HG02610 (cell line): ENCODE measurements around the gene RNF26.

ENCODE experiments used
- ATAC-seq: cut with Tn5 transposase; IDR thresholded peaks from one replicate; pipeline ENCODE4 v1.9.1; 2021; ENCODE audit warnings: mild to moderate bottlenecking, moderate library complexity; ENCODE audit not compliant: unreplicated experiment

RNF26 gene

GRCh38 chr11:119347940-119348605 is 13.7 kb downstream of the RNF26 start:
- no peak for ATAC-seq

- no peak for ATAC-seq
Measured at GRCh38 chr11:119350302-119350701, 16.0 kb downstream of the RNF26 start.

- no peak for ATAC-seq
Measured at GRCh38 chr11:119351232-119351631, 16.9 kb downstream of the RNF26 start.

- ATAC-seq: no peak
Measured at GRCh38 chr11:119352857-119353260, 18.5 kb downstream of the RNF26 start.

- no peak for ATAC-seq
Measured at GRCh38 chr11:119355091-119355843, 20.9 kb downstream of the RNF26 start.

- ATAC-seq: no peak
Measured at GRCh38 chr11:119356349-119357031, 22.2 kb downstream of the RNF26 start.

- no peak for ATAC-seq
Measured at GRCh38 chr11:119357074-119357473, 22.7 kb downstream of the RNF26 start.

- no peak for ATAC-seq
Measured at GRCh38 chr11:119359365-119360214, 25.3 kb downstream of the RNF26 start.

- no peak for ATAC-seq
Measured at GRCh38 chr11:119361056-119361787, 26.9 kb downstream of the RNF26 start.

- ATAC-seq: no peak
Measured at GRCh38 chr11:119361941-119362725, 27.8 kb downstream of the RNF26 start.

- ATAC-seq: no peak
Measured at GRCh38 chr11:119362741-119363080, 28.4 kb downstream of the RNF26 start.

- no peak for ATAC-seq
Measured at GRCh38 chr11:119363081-119363850, 28.9 kb downstream of the RNF26 start.

- ATAC-seq: no peak
Measured at GRCh38 chr11:119363851-119364590, 29.7 kb downstream of the RNF26 start.

- ATAC-seq: no peak
Measured at GRCh38 chr11:119365071-119365591, 30.8 kb downstream of the RNF26 start.

GRCh38 chr11:119366690-119367620 is 32.6 kb downstream of the RNF26 start:
- no peak for ATAC-seq

GRCh38 chr11:119367661-119368120 is 33.4 kb downstream of the RNF26 start:
- no peak for ATAC-seq
